Fibroblast of lung (primary cell): ENCODE results near the gene GCG. TPM values are rescaled to one million over a fixed set of nuclear protein-coding genes. Genes with fewer than 3 reads are reported as not detected.

Source experiments
- DNase-seq, 2 donors: peaks; one replicate each; pipeline versions ENCODE4 v3.0.0 to v3.0.0-alpha.2; 2010; ENCODE audit warnings: low read depth in 2 of 2
- H2AFZ ChIP-seq: 2 replicates; pipeline ENCODE4 v1.5.1; 2012; ENCODE audit warnings: low read length, control low read depth, inconsistent platforms
- H3K27ac ChIP-seq: 2 replicates; pipeline ENCODE4 v1.5.1; 2011; ENCODE audit warnings: low read length, control low read depth; ENCODE audit not compliant: insufficient read depth
- H3K27me3 ChIP-seq: 2 replicates; pipeline ENCODE4 v1.5.1; 2011; ENCODE audit warnings: mild to moderate bottlenecking, low read length; ENCODE audit not compliant: control insufficient read depth, insufficient read depth
- H3K36me3 ChIP-seq: 2 replicates; pipeline ENCODE4 v1.5.1; 2011; ENCODE audit warnings: low read length; ENCODE audit not compliant: control insufficient read depth, insufficient read depth
- H3K4me1 ChIP-seq: 2 replicates; pipeline ENCODE4 v1.5.1; 2011; ENCODE audit warnings: low read length; ENCODE audit not compliant: control insufficient read depth, insufficient read depth; ENCODE audit errors: extremely low read depth
- H3K4me2 ChIP-seq: 2 replicates; pipeline ENCODE4 v1.5.1; 2011; ENCODE audit warnings: low read length, control low read depth; ENCODE audit not compliant: insufficient read depth; ENCODE audit errors: extremely low read depth
- H3K4me3 ChIP-seq, 4 experiments: fragments of 200-600 bp in 1 of 4; sonication (generic) in 1 of 4; replicated peaks in 1 of 4; 2 replicates each; pipeline ENCODE4 v1.5.1; 2011 to 2016; ENCODE audit warnings: low read length in 4 of 4, low read depth in 3 of 4, mild to moderate bottlenecking in 3 of 4, control low read depth in 2 of 4, inconsistent platforms in 1 of 4, mixed read lengths in 1 of 4; ENCODE audit not compliant: insufficient read depth in 1 of 4; ENCODE audit errors: control extremely low read depth in 1 of 4
- H3K79me2 ChIP-seq: 2 replicates; pipeline ENCODE4 v1.5.1; 2012; ENCODE audit warnings: mild to moderate bottlenecking, low read length, inconsistent platforms; ENCODE audit not compliant: control insufficient read depth, insufficient read depth
- H3K9ac ChIP-seq: 2 replicates; pipeline ENCODE4 v1.5.1; 2011; ENCODE audit warnings: mild to moderate bottlenecking, low read length, control low read depth; ENCODE audit not compliant: insufficient read depth
- H3K9me3 ChIP-seq: 2 replicates; pipeline ENCODE4 v1.5.1; 2012; ENCODE audit warnings: low read depth, low read length; ENCODE audit not compliant: control insufficient read depth, insufficient read depth
- H4K20me1 ChIP-seq: 2 replicates; pipeline ENCODE4 v1.5.1; 2011; ENCODE audit warnings: low read length; ENCODE audit not compliant: control insufficient read depth, insufficient read depth; ENCODE audit errors: extremely low read depth
- CTCF ChIP-seq, 2 donors: IDR thresholded peaks in 1 of 2; conservative IDR thresholded peaks in 1 of 2; 1 replicate in 1 of 2; 2 replicates in 1 of 2; pipeline ENCODE4 v1.5.1; 2011 to 2012; ENCODE audit warnings: low read length in 2 of 2, control low read depth in 1 of 2, inconsistent platforms in 1 of 2, low read depth in 1 of 2, mild to moderate bottlenecking in 1 of 2
- EZH2 ChIP-seq: IDR thresholded peaks from 2 replicates; pipeline ENCODE4 v1.5.1; 2012; ENCODE audit warnings: low read length, control low read depth, mild to moderate bottlenecking; ENCODE audit errors: missing control alignments
- polyA minus RNA-seq: library from RNA; depleted of rRNA, polyadenylated mRNA; stranded (reverse); fragments of >200 nt; gene quantifications from 2 replicates; pipeline ENCODE4 v1.2.3, GENCODE V29; 2011; ENCODE audit warnings: low replicate concordance
- polyA plus RNA-seq, 2 donors: library from polyadenylated mRNA; depleted of rRNA in 1 of 2; stranded (reverse) in 1 of 2; unstranded in 1 of 2; fragments of >200 nt; gene quantifications; 2 replicates each; pipeline ENCODE4 v1.2.1, GENCODE V29; 2011 to 2012; ENCODE audit warnings: missing spikeins in 1 of 2
- total RNA-seq: library from RNA; depleted of rRNA; stranded (reverse); fragments of >200 nt; gene quantifications from 2 replicates; pipeline ENCODE4 v1.2.1, GENCODE V29; 2014

Gene GCG
- total RNA-seq (not detected in 2 replicates), polyA plus RNA-seq (not detected in 2 replicates), polyA minus RNA-seq (not detected in 2 replicates)
- polyA plus RNA-seq (2012), result not detected in 2 replicates

- no peak within 1 kb of the TSS for H3K4me3 ChIP-seq
- TF ChIP-seq CTCF (conservative IDR thresholded peaks at IDR 0.05 in 1 of 2, IDR thresholded peaks at IDR 0.05 in 1 of 2; ENCODE audit: low read depth in 1 of 2, low read length in 2 of 2) (no peak), EZH2 (no peak)
- H3K79me2 ChIP-seq, result no peaks in the 10 kb centered on the region
- H3K9ac ChIP-seq, result no peak within 1 kb of the TSS
- no peak within 1 kb of the TSS for H3K27ac ChIP-seq
- no peaks in the 10 kb centered on the region for H3K27me3 ChIP-seq
- peaks cover 2% of the 10 kb centered on the region for H3K4me1 ChIP-seq
- no peak within 1 kb of the TSS for H3K4me2 ChIP-seq
- no peaks in the 10 kb centered on the region for H3K9me3 ChIP-seq
- no peak within 1 kb of the TSS for H2AFZ ChIP-seq
- no peak for DNase-seq
- no peaks in the 10 kb centered on the region for H4K20me1 ChIP-seq
- H3K36me3 ChIP-seq, result no peaks in the 10 kb centered on the region
Observed at GRCh38 chr2:162152147-162152546, at the start of gene GCG. Gene GCG, minus strand, starts transcription at chr2:162152247. Its CDS starts 3,069 bp downstream, at chr2:162149178.

DNA sequence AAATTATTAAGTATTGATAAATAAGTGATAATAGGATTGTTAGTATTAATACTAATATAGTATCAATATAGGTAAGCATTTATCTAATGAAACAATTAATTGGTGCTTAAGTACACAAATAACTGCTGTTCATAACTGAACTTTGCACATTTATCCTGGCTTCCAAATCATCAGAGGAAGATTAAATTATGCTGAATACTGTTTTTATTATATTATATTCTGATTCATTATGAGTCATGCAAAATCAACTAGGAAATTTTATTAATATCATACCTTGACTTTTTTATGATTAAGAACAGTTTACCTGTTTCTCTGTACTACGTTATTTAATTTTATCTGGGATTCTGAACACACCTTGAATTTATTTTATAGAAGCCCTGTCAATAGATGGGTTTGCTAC, 48.6 kb upstream of the GCG start:
- Histone ChIP-seq H2AFZ (no peak overlapping the region), H3K27ac (no peak overlapping the region), H4K20me1 (no peaks in the 10 kb centered on the region), H3K27me3 (no peaks in the 10 kb centered on the region), H3K79me2 (no peaks in the 10 kb centered on the region), H3K9ac (no peak overlapping the region), H3K4me1 (peaks cover 8% of the 10 kb centered on the region), H3K9me3 (no peaks in the 10 kb centered on the region), H3K36me3 (peaks cover 9% of the 10 kb centered on the region), H3K4me2 (no peak overlapping the region), H3K4me3 (no peak overlapping the region)
- DNase-seq, result no peak
- TF ChIP-seq CTCF (conservative IDR thresholded peaks at IDR 0.05 in 1 of 2, IDR thresholded peaks at IDR 0.05 in 1 of 2; ENCODE audit: low read depth in 1 of 2, low read length in 2 of 2) (no peak), EZH2 (no peak)

GRCh38 chr2:162199913-162200312, 47.9 kb upstream of the GCG start:
- H3K27me3 ChIP-seq, result no peaks in the 10 kb centered on the region
- H3K4me2 ChIP-seq, result no peak overlapping the region
- H3K79me2 ChIP-seq, result no peaks in the 10 kb centered on the region
- peaks cover 8% of the 10 kb centered on the region for H3K4me1 ChIP-seq
- H3K4me3 ChIP-seq, result no peak overlapping the region
- no peaks in the 10 kb centered on the region for H3K9me3 ChIP-seq
- H3K27ac ChIP-seq, result no peak overlapping the region
- no peak for DNase-seq
- TF ChIP-seq CTCF (conservative IDR thresholded peaks at IDR 0.05 in 1 of 2, IDR thresholded peaks at IDR 0.05 in 1 of 2; ENCODE audit: low read depth in 1 of 2, low read length in 2 of 2) (no peak), EZH2 (no peak)
- no peaks in the 10 kb centered on the region for H4K20me1 ChIP-seq
- no peak overlapping the region for H3K9ac ChIP-seq
- peaks cover 10% of the 10 kb centered on the region for H3K36me3 ChIP-seq
- H2AFZ ChIP-seq, result no peak overlapping the region
